ENCODE data around the gene TMEM52B.

TMEM52B gene

DNA sequence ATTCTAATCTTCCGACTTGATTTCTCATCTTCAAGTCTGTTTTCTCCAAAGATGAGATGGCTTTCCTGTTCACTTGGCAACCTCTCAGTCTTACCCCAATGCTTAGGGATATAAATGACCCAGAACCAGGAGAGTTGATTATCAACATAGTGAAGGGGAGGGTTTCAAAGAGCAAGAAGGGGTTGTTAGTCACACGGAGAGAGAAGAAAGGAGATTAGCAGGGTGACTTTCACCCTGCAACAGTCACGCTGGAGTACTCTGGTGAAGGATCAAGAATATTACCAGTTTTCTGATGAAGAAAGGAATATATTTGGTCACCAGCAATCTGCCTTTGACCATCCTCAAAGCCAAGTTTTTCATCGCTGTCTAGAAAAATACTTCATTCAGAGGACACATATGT, at the start of gene TMEM52B:
Gene TMEM52B, plus strand, starts transcription at position 212 of the 400 bp plus-strand sequence. CDS start 543 bp downstream, outside the sequence.
- DNase-seq: no peak

DNA sequence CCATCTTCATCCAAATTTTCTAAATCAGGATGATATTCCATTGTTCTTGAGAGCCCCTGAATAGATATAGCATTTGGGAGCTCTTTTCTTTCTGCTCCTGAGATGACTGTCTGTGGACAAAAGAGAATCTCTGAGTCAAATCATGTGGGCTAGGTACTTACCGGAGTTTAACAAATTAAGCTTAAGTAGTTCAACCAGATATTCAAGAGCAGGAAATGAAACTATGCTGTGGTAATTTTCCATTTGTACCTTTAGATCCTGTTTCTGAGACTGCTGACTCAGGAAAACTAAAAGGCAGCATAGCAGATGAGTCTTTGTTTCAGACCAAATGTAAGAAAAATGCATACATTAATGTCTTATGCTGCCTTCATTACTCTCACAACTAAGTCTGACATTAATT, 48.8 kb upstream of the TMEM52B start, which contains the start of gene CLEC7A:
Gene CLEC7A, minus strand, starts transcription at position 158 of the 400 bp plus-strand sequence. Its CDS starts 117 bp downstream, at position 41.
- no peak for DNase-seq

DNA sequence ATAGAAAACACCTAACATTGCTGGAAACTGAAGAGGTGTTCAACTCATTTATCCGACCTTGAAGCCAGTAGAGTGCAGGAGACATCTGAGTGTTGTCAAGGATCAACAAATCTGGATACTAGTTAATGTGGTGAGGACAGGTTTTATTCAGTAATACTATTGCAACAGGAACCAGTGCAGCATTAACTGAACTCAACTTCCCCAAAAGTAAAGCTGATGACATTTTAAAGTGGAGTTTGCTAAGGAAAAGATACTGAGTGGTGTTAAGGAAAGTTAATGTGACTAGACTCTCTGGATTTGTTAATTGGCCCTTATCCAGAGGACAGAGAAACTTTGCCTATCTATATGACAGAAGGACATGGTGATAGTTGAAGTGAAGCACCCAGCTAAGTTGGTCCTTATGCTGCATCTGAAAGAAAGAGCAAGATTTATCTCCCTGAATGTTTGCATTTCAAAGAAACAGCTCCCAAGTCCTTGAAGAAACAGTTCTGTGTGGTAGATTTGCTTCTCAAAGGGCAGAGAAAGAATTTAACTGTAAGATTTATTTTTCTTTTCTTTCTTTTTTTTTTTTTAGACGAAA, 47.6 kb upstream of the TMEM52B start:
- no peak for DNase-seq

DNA sequence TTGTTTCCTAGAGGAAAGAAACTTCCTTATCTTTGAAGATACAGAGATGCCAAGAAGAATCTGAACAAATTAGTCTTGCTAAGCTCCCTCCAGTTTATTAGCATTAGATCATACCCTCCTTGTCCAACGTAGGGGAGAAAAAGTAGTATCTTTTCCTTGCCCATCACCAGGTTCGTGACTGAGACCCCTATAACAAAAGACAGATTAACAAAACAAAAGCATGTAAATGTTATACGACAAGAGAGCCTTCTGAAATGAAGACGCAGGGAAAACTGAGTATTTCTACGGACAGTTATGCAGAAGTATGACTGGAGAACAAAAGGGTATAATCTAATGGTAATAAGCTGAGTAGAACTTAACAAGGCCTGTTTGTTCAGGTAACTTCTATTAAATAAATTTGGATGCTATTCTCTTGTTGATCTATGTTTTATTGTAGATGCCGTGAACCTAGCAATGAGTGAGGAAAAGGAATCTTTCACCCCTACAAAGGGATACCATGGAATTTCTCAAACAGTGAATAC, 45.9 kb upstream of the TMEM52B start:
- no peak for DNase-seq

DNA sequence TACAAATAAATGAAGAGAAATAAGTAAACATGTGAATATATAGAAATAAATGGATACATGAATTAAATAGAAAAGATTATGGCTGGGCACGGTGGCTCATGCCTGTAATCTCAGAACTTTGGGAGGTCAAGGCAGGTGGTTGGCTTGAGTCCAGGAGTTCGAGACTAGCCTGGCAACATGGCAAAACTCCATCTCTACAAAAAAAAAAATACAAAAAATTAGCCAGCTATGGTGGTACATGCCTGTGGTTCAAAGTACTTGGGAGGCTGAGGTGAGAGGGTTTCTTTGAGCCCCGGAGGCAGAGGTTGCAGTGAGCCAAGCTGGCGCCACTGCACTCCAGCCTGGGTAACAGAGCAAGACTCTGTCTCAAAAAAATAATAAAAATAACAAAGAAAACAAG, 43.7 kb upstream of the TMEM52B start:
- no peak for DNase-seq

DNA sequence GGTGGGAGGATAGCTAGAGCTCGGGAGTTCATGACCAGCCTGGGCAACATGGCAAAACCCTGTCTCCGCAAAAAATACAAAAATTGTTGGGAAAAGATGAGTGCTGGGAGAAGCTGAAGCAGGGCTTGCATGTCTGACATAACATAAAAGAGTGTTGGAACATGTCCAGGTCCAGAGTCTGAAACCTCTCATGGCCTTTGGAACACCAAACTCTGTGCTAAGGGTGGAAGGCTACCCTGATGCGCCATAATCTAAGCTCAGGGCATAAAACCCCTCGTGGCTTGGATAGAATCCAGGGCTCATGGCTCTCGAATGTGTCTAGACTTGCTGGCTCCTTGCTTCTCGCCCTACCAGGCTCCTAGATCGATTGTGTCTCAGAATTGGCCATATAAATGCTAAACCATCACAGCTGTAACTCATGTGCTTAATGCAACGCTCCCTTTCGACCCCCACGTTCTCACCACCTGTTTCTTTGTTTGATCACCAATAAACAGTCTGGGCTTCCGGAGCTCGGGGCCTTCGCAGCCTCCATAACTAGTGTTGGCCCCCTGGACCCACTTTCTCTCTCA, 42.1 kb upstream of the TMEM52B start:
- no peak for DNase-seq

DNA sequence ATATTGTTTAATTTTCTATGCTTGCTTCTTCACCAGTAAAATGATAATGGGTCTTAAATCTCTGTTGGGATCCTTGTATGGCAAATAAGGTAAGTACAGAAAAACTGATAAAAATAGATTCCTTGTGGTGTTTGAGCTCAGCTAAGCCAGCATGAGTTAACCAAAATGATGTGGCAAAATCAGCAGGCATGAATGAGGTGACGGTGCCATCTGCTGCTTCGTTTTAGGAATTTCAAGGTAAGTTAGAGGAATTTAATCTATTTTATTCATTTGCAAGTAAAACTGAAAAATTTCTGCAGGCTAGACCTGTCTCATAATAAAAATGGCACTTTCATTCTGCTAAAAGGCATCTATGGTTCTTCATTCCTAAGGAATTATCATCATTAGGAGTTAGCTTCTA, 38.8 kb upstream of the TMEM52B start:
- peak; percentile 42 for DNase-seq

DNA sequence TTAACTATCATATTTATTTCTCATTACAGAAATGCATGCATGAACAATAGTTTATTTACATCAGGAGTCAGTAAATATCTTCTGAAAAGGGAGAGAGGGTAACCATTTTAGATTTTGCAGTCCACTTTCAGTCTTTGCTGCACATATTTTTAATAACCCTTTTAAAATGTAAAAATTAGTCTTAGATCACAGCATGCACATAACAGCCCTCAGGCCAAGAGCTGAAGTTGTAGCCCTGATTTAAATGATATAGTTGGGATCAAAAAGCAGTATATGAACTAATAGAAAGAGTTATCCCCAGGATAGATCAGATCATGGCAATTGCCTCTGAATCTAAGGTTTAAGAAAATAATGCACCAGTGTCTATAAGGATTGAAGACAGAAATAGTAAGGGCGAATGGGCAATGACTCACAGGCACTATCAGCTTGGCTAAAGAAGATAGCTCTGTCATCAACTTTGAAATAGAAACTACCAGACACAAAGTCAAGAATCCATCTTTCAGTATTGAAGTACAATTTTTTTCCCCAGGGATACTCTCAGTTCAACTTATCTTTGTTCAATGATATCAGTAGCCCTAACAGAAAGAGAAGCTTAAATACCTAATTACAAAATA, 35.7 kb upstream of the TMEM52B start:
- no peak for DNase-seq

DNA sequence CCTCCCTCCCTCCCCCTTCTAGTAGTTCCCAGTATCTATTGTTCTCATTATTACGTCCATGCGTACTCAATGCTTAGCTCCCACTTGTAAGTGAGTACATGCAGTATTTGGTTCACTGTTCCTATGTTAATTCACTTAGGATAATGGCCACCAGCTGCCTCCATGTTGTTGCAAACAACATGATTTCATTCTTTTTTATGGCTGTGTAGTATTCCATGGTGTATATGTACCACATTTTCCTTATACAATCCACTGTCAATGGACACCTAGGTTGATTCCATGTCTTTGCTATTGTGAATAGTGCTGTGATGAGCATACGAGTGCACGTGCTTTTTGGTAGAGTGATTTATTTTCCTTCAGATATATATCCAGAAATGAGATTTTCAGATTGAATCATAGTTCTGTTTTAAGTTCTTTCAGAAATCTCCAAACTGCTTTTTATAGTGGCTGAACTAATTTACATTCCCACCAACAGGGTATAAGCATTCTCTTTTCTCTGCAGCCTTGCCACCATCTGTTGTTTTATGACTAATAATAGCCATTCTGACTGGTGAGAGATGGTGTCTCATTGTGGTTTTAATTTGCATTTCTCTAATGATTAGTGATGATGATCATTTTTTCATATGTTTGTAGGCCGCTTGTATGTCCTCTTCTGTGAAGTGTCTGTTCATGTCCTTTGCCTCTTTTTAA, 31.0 kb upstream of the TMEM52B start:
- no peak for DNase-seq

DNA sequence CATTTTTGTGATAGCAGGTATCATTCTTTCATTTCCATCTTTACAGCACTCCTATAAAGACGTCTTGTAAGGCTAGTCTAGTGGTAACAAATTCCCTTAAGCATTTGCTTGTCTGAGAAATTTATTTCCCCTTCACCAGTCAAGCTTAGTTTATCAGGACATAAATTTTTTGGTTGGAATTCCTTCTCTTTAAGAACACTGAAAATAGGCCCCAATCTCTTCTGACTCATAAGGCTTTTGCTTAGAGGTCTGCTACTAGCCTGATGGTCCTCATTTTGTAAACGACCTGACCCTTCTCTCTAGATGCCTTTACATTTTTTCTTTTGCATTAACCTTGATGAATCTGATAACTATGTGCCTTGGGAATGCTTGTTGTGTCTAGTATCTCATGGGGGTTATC, 27.2 kb upstream of the TMEM52B start:
- DNase-seq: no peak

DNA sequence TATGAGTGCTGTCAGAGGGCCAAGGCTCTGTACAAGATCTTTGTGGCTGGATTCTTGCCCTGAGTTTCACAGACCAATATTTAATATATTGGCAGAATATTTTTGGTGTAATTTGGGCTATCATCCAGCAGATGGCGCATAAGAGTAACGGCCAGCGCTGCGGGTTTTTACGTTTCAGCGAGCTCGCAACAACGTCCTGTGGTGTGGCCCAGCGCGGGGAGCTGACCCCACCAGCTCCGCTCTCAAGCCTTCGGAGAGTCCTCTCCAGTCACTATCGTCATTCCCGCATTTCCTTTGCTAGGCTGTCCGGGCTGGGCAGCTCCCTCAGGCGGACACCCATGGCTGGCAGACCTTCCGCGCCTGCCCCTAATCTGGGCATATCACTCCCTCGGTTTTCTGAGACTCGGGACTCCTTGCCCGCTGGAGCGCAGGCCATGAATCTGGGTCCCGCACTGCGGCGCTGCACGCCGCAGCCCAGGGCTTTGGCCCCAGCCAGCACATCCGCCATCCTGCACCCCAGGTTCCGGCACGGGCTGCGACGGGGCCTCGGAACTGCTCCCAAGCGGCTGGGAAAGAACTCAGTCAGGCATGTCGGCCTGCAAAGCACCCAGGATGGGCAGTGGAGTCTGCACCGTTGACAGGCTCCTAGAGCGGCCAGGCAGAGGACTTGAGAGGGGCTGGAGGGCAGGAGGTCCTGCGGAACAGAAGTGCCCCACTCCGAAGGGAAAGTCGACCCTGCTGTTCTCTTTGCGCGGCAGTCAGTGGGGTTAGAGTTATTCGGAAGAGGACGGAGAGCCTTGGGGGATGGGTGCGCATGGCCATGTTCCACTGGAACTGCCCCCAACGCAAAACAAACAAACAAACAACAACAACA, 25.3 kb upstream of the TMEM52B start:
- DNase-seq: peak; percentile 52

DNA sequence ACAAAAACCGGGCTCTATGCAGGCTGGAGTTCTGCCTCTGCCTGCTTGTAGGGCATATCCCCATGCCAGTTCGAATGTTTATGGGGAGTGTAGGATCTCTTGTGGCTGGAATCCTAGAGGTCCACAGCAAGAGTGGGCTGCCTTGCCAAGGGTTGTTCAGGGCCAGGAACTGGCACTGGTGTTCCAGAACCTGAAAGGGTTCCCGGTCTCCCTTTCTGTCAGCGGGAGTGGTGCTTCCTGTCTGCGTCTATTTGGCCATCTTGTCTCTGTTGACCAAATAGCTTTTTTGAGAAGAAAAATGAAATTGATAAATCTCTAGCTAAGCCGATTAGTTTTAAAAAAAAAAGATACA, 24.7 kb upstream of the TMEM52B start:
- DNase-seq: no peak

DNA sequence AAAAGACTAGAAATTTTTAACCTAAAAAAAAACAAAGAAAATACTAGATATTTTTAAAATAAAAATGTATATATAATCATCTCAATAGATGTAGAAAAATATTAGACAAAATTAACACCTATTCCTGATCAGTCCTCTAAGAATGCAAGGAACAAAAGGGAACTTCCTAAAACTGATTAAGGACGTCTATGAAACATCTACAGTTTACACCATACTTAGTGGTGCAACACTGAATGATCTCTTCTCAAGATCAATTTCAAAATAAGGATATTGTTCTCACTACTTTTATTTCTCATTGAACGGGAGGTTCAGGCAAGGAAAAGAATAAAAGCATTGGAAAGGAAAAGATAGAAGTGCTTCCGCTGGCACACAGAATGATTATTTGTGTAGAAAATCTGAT, 22.9 kb upstream of the TMEM52B start:
- DNase-seq: no peak

DNA sequence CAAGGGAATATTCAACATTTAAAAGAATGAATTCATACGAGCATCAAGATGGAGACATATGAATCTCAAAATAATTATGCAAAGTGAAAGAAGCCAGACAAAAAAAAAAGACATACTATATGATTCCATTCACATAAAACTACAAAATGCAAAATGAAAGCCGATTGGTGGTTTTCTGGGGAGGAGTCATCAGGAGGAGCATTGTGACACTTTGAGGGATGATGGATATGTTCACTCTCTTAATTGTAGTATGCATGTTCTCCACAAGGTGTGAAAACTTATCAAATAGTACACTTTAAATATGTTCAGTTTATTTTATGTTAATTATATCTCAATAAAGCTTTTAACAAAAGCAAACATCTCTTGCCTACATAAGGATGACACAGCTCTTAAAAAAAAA, 20.4 kb upstream of the TMEM52B start:
- no peak for DNase-seq

DNA sequence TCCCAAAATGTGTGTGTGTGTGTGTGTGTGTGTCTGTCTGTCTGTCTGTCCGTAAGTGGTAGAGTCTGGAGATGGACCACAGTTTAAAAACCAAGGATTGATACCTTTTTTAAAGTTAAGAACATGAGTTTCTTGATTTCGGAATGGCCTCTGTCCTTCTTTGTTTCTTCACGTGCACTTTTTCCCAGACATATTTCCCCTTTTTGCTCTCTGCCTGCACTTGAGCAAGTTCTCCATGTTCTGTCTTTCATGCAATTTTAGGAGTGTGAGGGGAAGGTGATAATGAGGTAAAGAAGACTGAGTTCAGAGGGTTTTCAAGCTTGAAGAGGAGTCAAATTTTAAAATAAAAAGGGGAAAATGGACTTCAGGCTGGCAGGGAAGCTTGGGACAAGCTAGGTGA, 19.6 kb upstream of the TMEM52B start:
- no peak for DNase-seq

DNA sequence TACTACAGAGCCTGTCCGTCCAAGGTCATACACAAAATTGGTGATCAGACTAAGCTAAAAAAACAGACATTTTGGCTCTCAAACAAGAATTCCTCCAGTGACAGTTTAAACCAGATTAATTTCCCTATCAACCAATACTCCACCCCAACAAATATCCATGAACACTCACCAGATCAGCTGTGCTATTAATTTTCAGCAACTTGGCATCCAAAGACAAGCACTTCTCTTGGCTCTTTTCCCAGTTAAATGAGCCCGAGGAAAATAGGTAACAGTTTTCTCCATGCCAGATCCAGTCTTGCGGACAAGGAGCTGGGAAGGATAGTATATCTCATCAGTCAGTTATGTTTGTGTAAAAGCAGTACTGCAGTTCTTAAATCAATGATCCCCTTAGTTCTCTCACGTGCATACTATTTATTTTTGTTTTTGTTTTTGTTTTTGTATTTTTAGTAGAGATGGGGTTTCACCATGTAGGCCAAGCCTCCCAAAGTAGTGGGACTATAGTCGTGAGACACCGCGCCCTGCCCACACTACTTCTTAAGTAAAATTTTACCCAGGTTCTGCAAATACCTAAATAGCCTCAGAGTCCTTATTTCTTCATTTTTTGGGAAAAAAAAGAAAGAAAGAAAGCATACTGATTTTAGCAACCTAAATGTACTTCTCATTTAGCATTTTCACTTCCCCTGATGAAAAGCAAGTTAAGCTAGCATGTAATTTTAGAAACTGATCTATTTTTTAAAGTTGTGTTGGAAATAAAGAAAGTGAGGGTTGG, 18.0 kb upstream of the TMEM52B start:
- DNase-seq: no peak

DNA sequence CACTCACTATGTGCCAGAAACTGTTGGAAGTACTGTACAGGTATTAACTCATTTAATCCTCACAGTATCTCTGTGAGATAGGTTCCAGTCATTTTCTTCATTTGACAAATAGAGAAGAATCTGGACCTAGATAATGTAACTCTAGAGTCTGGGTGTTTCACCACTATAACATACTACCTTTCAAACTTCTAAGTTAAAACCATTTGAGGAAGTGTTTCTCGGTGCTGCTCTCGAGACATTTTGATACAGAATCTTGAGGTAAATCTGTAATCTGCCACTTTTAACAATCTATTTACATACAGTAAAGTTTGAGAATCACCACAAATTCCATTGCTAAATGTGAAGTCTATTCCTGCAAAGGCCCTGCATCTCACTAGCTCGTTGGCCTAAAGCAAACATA, 15.7 kb upstream of the TMEM52B start:
- no peak for DNase-seq

DNA sequence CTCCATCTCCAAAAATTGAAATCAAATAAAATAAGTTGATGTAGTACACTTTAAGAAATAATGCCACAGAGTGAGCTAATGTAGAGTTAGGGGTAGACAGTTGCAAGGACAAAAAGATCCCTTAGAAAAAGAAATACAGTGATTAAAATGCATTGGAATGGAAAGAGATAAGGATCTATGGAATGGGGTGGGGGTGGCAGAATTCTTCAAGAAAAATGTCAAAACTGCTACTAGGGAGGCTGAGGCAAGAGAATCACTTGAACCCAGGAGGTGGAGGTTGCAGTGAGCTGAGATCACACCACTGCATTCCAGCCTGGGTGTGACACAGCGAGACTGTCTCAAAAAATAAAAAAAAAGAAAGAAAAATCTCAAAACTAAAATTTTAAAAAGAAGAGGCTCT, 13.4 kb upstream of the TMEM52B start:
- no peak for DNase-seq

DNA sequence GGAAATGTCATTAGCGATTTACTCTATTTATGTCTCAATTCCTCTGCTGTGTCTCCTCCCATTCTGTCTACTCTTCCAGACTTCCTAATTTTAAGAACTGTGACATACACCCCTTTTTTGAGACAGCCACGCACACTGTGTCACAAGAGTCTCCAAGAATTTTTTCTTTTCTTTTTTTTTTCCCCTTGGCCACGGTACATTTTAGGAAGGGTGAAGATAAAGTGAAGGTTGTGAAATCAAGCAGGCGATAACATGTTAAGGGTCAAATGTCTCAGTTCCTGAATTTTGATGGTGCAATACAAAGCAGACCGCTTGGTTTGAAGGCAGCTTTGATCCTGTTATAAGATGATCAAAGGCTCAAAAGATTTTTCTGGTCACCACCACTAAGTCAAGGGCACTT, 11.2 kb upstream of the TMEM52B start:
- no peak for DNase-seq

DNA sequence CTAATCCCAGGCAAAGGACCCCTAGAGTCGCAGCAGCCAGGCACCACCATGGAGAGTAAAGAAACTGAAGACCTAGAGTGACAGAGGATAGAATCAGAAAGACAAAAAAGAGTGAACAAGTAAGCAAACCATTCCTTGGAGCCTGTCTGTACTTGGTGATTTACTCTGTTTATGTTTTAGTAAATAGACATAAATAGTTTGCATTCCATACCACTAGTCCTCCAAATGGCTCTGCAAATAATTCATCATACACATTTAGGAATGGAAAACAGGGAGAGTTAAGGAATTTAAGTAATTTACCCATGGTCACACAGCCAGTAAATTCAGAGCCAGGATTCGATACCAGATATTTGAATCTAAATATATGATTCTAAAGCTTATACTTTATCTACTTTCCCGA, 9.7 kb upstream of the TMEM52B start:
- DNase-seq: no peak

DNA sequence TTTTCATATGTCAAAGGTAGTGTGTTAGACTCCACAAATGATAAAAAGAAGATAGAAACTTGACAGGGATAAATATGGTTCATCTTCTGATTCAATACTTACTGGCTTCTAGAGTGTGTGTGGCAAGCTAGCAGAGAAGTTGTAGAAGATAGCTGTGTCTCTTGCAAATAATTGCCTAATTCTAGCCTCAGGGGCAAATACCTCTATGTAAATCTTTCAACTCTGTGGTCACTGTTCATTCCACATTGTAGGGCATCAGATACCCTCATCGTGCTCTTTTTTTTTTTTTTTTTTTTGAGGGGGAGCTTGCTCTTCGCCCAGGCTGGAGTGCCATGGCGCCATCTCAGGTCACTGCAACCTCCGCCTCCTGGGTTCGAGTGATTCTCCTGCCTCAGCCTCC, 8.6 kb upstream of the TMEM52B start:
- DNase-seq: no peak

Data from activated CD4-positive, alpha-beta T cell treated with anti-CD3 and anti-CD28 coated beads, Interleukin-2, amount 50 U/mL, for 1 hour (primary cell).